Mesendoderm (in vitro differentiated cells): ENCODE data around the gene PPM1D.

Experiments
- DNase-seq: peaks from one replicate; pipeline ENCODE4 v3.0.0; 2013
- H2AK5ac ChIP-seq: 2 replicates; pipeline ENCODE4 v1.6.1; 2013; ENCODE audit warnings: low read length, inconsistent platforms
- H2BK120ac ChIP-seq: 2 replicates; pipeline ENCODE4 v1.6.1; 2013; ENCODE audit warnings: low read depth, mild to moderate bottlenecking, low read length, moderate library complexity, mixed read lengths
- H2BK15ac ChIP-seq: replicated peaks from 2 replicates; pipeline ENCODE4 v1.6.1; 2013; ENCODE audit warnings: low read depth, mild to moderate bottlenecking, moderate library complexity
- H2BK5ac ChIP-seq: 2 replicates; pipeline ENCODE4 v1.6.1; 2013; ENCODE audit warnings: low read length, inconsistent platforms
- H3K18ac ChIP-seq: 2 replicates; pipeline ENCODE4 v1.6.1; 2013; ENCODE audit warnings: mild to moderate bottlenecking, low read length, mixed read lengths
- H3K23ac ChIP-seq: one replicate; pipeline ENCODE4 v1.6.1; 2013; ENCODE audit warnings: low read length
- H3K27ac ChIP-seq: 2 replicates; pipeline ENCODE4 v1.5.1; 2013; ENCODE audit warnings: low read depth, mild to moderate bottlenecking, inconsistent platforms, low read length, moderate library complexity
- H3K27me3 ChIP-seq: 2 replicates; pipeline ENCODE4 v1.6.1; 2013; ENCODE audit warnings: low read length, control low read depth, mild to moderate bottlenecking, inconsistent platforms; ENCODE audit not compliant: insufficient read depth, poor library complexity
- H3K36me3 ChIP-seq: 2 replicates; pipeline ENCODE4 v1.6.1; 2013; ENCODE audit warnings: low read length, inconsistent platforms; ENCODE audit not compliant: control insufficient read depth, insufficient read depth
- H3K4ac ChIP-seq: one replicate; pipeline ENCODE4 v1.6.1; 2013; ENCODE audit warnings: low read depth, mild to moderate bottlenecking, low read length, moderate library complexity
- H3K4me1 ChIP-seq: 2 replicates; pipeline ENCODE4 v1.6.1; 2013; ENCODE audit warnings: low read depth, low read length, inconsistent platforms; ENCODE audit not compliant: control insufficient read depth
- H3K4me2 ChIP-seq: 2 replicates; pipeline ENCODE4 v1.6.1; 2013; ENCODE audit warnings: low read length
- H3K4me3 ChIP-seq: 2 replicates; pipeline ENCODE4 v1.5.1; 2013; ENCODE audit warnings: mild to moderate bottlenecking, low read length
- H3K56ac ChIP-seq: one replicate; pipeline ENCODE4 v1.6.1; 2013; ENCODE audit warnings: low read length
- H3K79me1 ChIP-seq: 2 replicates; pipeline ENCODE4 v1.6.1; 2013; ENCODE audit warnings: low read length, inconsistent platforms
- H3K79me2 ChIP-seq: 2 replicates; pipeline ENCODE4 v1.6.1; 2013; ENCODE audit warnings: mild to moderate bottlenecking, low read length; ENCODE audit not compliant: control insufficient read depth, insufficient read depth
- H3K9ac ChIP-seq: 2 replicates; pipeline ENCODE4 v1.6.1; 2013; ENCODE audit warnings: low read length, inconsistent platforms
- H4K5ac ChIP-seq: one replicate; pipeline ENCODE4 v1.6.1; 2013; ENCODE audit warnings: low read length
- H4K8ac ChIP-seq: one replicate; pipeline ENCODE4 v1.6.1; 2013; ENCODE audit warnings: low read depth, mild to moderate bottlenecking, control low read depth, low read length, moderate library complexity
- WGBS: extraction: QIAGEN DNeasy Blood & Tissue Kit; methylation state at CpG from one replicate; pipeline ENCODE4 v1.1.7; 2013; ENCODE audit warnings: low lambda C conversion rate, missing lambda C conversion rate; ENCODE audit not compliant: insufficient coverage; ENCODE audit errors: extremely low coverage; 5-methylcytosine and 5-hydroxymethylcytosine counted together

Gene PPM1D

GRCh38 chr17:60615108-60615507, 15.1 kb downstream of the PPM1D start:
- Histone ChIP-seq H3K79me1 (peaks cover 6% of the 10 kb centered on the region), H3K79me2 (peaks cover 38% of the 10 kb centered on the region), H2BK5ac (no peak overlapping the region), H3K9ac (no peak overlapping the region), H2BK15ac (no peak overlapping the region), H3K4ac (no peak overlapping the region), H3K18ac (no peak overlapping the region), H3K4me3 (no peak overlapping the region), H3K4me1 (no peaks in the 10 kb centered on the region), H4K5ac (no peak overlapping the region), H3K4me2 (no peak overlapping the region), H3K27me3 (no peaks in the 10 kb centered on the region), H3K36me3 (no peaks in the 10 kb centered on the region), H4K8ac (no peak overlapping the region), H2AK5ac (no peak overlapping the region), H3K23ac (no peak overlapping the region), H3K27ac (no peak overlapping the region), H3K56ac (no peak overlapping the region), H2BK120ac (no peak overlapping the region)
- WGBS, result no CpG with 5 or more reads among the region's 7 CpGs
- no peak for DNase-seq

- Histone ChIP-seq H3K4ac (no peak overlapping the region), H2BK5ac (no peak overlapping the region), H3K4me3 (no peak overlapping the region), H3K79me2 (peaks cover 33% of the 10 kb centered on the region), H2AK5ac (no peak overlapping the region), H3K18ac (no peak overlapping the region), H4K5ac (no peak overlapping the region), H3K27ac (no peak overlapping the region), H2BK120ac (no peak overlapping the region), H3K4me1 (no peaks in the 10 kb centered on the region), H4K8ac (no peak overlapping the region), H3K56ac (no peak overlapping the region), H3K79me1 (peaks cover 5% of the 10 kb centered on the region), H3K36me3 (no peaks in the 10 kb centered on the region), H3K23ac (no peak overlapping the region), H3K27me3 (no peaks in the 10 kb centered on the region), H3K4me2 (no peak overlapping the region), H2BK15ac (no peak overlapping the region), H3K9ac (no peak overlapping the region)
- no peak for DNase-seq
- WGBS, result no CpG with 5 or more reads among the region's 3 CpGs
Measured at GRCh38 chr17:60615840-60616239, 15.8 kb downstream of the PPM1D start.

GRCh38 chr17:60618080-60618479, 18.1 kb downstream of the PPM1D start:
- H2BK5ac ChIP-seq, result no peak overlapping the region
- no peak overlapping the region for H2BK15ac ChIP-seq
- no peak overlapping the region for H3K27ac ChIP-seq
- no CpG with 5 or more reads among the region's 3 CpGs for WGBS
- no peak overlapping the region for H3K56ac ChIP-seq
- no peak overlapping the region for H4K8ac ChIP-seq
- H4K5ac ChIP-seq, result no peak overlapping the region
- H3K4ac ChIP-seq, result no peak overlapping the region
- H3K79me2 ChIP-seq, result peaks cover 22% of the 10 kb centered on the region
- H3K4me2 ChIP-seq, result no peak overlapping the region
- no peak for DNase-seq
- no peaks in the 10 kb centered on the region for H3K36me3 ChIP-seq
- H3K4me1 ChIP-seq, result no peaks in the 10 kb centered on the region
- H3K4me3 ChIP-seq, result no peak overlapping the region
- H3K79me1 ChIP-seq, result peaks cover 3% of the 10 kb centered on the region
- H3K27me3 ChIP-seq, result no peaks in the 10 kb centered on the region
- no peak overlapping the region for H3K9ac ChIP-seq
- H2AK5ac ChIP-seq, result no peak overlapping the region
- H2BK120ac ChIP-seq, result no peak overlapping the region
- no peak overlapping the region for H3K18ac ChIP-seq
- no peak overlapping the region for H3K23ac ChIP-seq

- peaks cover 3% of the 10 kb centered on the region for H3K79me1 ChIP-seq
- no peak overlapping the region for H3K18ac ChIP-seq
- no peak overlapping the region for H3K23ac ChIP-seq
- H2BK5ac ChIP-seq, result no peak overlapping the region
- no peak overlapping the region for H4K5ac ChIP-seq
- H2AK5ac ChIP-seq, result no peak overlapping the region
- WGBS, result no CpG with 5 or more reads among the region's 3 CpGs
- H3K27ac ChIP-seq, result no peak overlapping the region
- H2BK15ac ChIP-seq, result no peak overlapping the region
- no peak for DNase-seq
- H3K4me1 ChIP-seq, result no peaks in the 10 kb centered on the region
- H3K79me2 ChIP-seq, result peaks cover 20% of the 10 kb centered on the region
- no peak overlapping the region for H4K8ac ChIP-seq
- H3K4me3 ChIP-seq, result no peak overlapping the region
- H3K4me2 ChIP-seq, result no peak overlapping the region
- no peaks in the 10 kb centered on the region for H3K36me3 ChIP-seq
- no peak overlapping the region for H2BK120ac ChIP-seq
- no peaks in the 10 kb centered on the region for H3K27me3 ChIP-seq
- no peak overlapping the region for H3K56ac ChIP-seq
- no peak overlapping the region for H3K4ac ChIP-seq
- H3K9ac ChIP-seq, result no peak overlapping the region
Measured at GRCh38 chr17:60618854-60619526, 19.0 kb downstream of the PPM1D start.

- H3K9ac ChIP-seq, result no peak overlapping the region
- no peak overlapping the region for H4K8ac ChIP-seq
- H3K79me2 ChIP-seq, result peaks cover 12% of the 10 kb centered on the region
- H3K4ac ChIP-seq, result no peak overlapping the region
- WGBS, result no CpG with 5 or more reads among the region's 2 CpGs
- H3K27ac ChIP-seq, result no peak overlapping the region
- H2BK5ac ChIP-seq, result no peak overlapping the region
- H4K5ac ChIP-seq, result no peak overlapping the region
- no peak overlapping the region for H2BK15ac ChIP-seq
- no peak overlapping the region for H3K4me3 ChIP-seq
- H2AK5ac ChIP-seq, result no peak overlapping the region
- no peaks in the 10 kb centered on the region for H3K4me1 ChIP-seq
- H3K79me1 ChIP-seq, result peaks cover 1% of the 10 kb centered on the region
- H3K18ac ChIP-seq, result no peak overlapping the region
- H3K36me3 ChIP-seq, result no peaks in the 10 kb centered on the region
- H2BK120ac ChIP-seq, result no peak overlapping the region
- no peak for DNase-seq
- H3K56ac ChIP-seq, result no peak overlapping the region
- no peak overlapping the region for H3K23ac ChIP-seq
- no peaks in the 10 kb centered on the region for H3K27me3 ChIP-seq
- no peak overlapping the region for H3K4me2 ChIP-seq
Measured at GRCh38 chr17:60622961-60623360, 23.0 kb downstream of the PPM1D start.

GRCh38 chr17:60623415-60623814, 23.4 kb downstream of the PPM1D start:
- H3K27ac ChIP-seq, result no peak overlapping the region
- H4K8ac ChIP-seq, result no peak overlapping the region
- peaks cover 9% of the 10 kb centered on the region for H3K79me2 ChIP-seq
- H2BK15ac ChIP-seq, result no peak overlapping the region
- H3K23ac ChIP-seq, result no peak overlapping the region
- no peak overlapping the region for H4K5ac ChIP-seq
- H3K79me1 ChIP-seq, result peaks cover 3% of the 10 kb centered on the region
- no peaks in the 10 kb centered on the region for H3K36me3 ChIP-seq
- DNase-seq, result peak; percentile 21
- no peak overlapping the region for H3K4me3 ChIP-seq
- no peak overlapping the region for H2AK5ac ChIP-seq
- no peak overlapping the region for H3K56ac ChIP-seq
- no peak overlapping the region for H3K4me2 ChIP-seq
- H2BK120ac ChIP-seq, result no peak overlapping the region
- no peaks in the 10 kb centered on the region for H3K4me1 ChIP-seq
- H3K9ac ChIP-seq, result no peak overlapping the region
- no CpG with 5 or more reads among the region's 9 CpGs for WGBS
- no peak overlapping the region for H3K4ac ChIP-seq
- no peaks in the 10 kb centered on the region for H3K27me3 ChIP-seq
- H2BK5ac ChIP-seq, result no peak overlapping the region
- no peak overlapping the region for H3K18ac ChIP-seq
